ENCODE data around the gene SETMAR.
"Not testable (repeated sequence)": the region's sequence is repeated elsewhere in the genome, so short reads cannot be mapped to it uniquely, and the experiment has no call there.

Gene SETMAR

GRCh38 chr3:4323246-4324027 is 20.3 kb downstream of the SETMAR start:
- in situ Hi-C loops (cut with HindIII; ENCODE audit: low sequenced_read_pairs) = no loop called here
- TF ChIP-seq, protein P1, sequence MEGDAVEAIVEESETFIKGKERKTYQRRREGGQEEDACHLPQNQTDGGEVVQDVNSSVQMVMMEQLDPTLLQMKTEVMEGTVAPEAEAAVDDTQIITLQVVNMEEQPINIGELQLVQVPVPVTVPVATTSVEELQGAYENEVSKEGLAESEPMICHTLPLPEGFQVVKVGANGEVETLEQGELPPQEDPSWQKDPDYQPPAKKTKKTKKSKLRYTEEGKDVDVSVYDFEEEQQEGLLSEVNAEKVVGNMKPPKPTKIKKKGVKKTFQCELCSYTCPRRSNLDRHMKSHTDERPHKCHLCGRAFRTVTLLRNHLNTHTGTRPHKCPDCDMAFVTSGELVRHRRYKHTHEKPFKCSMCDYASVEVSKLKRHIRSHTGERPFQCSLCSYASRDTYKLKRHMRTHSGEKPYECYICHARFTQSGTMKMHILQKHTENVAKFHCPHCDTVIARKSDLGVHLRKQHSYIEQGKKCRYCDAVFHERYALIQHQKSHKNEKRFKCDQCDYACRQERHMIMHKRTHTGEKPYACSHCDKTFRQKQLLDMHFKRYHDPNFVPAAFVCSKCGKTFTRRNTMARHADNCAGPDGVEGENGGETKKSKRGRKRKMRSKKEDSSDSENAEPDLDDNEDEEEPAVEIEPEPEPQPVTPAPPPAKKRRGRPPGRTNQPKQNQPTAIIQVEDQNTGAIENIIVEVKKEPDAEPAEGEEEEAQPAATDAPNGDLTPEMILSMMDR (IDR thresholded peaks at IDR 0.05; ENCODE audit: low read depth, low read length) = no peak
- DNase-seq (ENCODE audit: low read depth, low spot score) = no peak
- no peak overlapping the region for H3K4me3 ChIP-seq (ENCODE audit: low read depth, low read length)

- no peak for DNase-seq (ENCODE audit: low read depth, low spot score)
- in situ Hi-C loops (cut with HindIII; ENCODE audit: low sequenced_read_pairs) = no loop called here
- TF ChIP-seq, protein P1 (IDR thresholded peaks at IDR 0.05; ENCODE audit: low read depth, low read length) = no peak
- H3K4me3 ChIP-seq (ENCODE audit: low read depth, low read length) = no peak overlapping the region
These were observed 23.7 kb downstream of the SETMAR start for GRCh38 chr3:4326868-4327267.

DNA sequence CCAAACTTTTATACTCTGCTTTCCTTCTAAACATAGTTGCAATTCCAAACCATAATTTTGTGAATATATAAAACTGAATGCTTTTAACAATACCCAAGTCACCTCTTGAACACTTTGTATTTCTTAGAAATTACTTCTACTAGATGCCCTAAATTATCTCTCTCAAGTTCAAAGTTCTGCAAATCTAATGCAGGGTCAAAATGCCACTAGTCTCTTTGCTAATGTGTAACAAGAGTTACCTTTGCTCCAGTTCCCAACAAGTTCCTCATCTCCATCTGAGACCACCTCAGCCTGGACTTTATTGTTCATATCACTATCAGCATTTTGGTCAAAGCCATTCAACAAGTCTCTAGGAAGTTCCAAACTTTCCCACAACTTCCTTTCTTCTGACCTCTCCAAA is 26.6 kb downstream of the SETMAR start:
- H3K4me3 ChIP-seq (ENCODE audit: low read depth, low read length); DNase-seq (ENCODE audit: low read depth, low spot score); in situ Hi-C loops (cut with HindIII; ENCODE audit: low sequenced_read_pairs): not testable (repeated sequence)

DNA sequence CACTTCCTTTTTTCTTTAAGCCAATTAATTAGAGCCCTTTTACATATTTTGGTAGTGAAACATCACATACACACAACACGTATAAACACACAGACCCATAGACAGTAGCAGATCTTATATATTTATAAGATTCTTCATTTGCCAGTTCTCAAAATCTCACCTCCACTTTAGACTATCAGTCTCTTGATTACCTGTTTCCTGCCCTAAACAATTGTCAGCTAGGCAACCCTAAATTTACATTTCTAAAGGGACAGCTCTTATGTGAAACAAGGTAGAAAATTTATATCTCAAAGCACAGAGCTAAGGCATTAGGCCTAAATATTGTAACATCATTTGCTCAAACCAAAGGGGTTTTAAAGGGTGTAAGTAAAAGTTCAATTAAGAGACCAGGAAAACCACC is 28.9 kb downstream of the SETMAR start:
- no peak for DNase-seq (ENCODE audit: low read depth, low spot score)
- in situ Hi-C loops (cut with HindIII; ENCODE audit: low sequenced_read_pairs) = no loop called here
- H3K4me3 ChIP-seq (ENCODE audit: low read depth, low read length) = no peak overlapping the region
- TF ChIP-seq, protein P1 (IDR thresholded peaks at IDR 0.05; ENCODE audit: low read depth, low read length) = no peak

DNA sequence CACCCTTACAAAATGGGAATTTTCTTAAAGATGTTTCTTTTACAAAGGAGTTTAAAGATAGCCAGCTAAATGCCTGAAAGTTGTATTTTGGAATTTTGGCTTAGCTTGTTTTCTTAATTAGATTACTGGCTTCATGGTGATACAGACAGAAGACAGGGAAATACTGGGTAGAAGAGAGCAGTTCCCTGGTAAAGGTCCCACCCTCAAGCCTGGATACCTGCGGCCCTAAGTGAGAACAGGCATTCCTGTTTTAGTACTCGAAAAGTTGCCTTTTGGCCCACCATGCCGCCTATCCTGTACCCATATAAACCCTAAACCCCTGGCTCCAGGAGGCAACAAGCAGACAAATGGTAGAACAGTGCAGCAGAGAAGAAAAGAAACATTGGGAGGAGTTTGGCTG is 29.4 kb downstream of the SETMAR start:
- no peak overlapping the region for H3K4me3 ChIP-seq (ENCODE audit: low read depth, low read length)
- TF ChIP-seq, protein P1 (IDR thresholded peaks at IDR 0.05; ENCODE audit: low read depth, low read length) = no peak
- no peak for DNase-seq (ENCODE audit: low read depth, low spot score)
- in situ Hi-C loops (cut with HindIII; ENCODE audit: low sequenced_read_pairs) = no loop called here

GRCh38 chr3:4332991-4333390 is 29.8 kb downstream of the SETMAR start:
- in situ Hi-C loops (cut with HindIII; ENCODE audit: low sequenced_read_pairs) = no loop called here
- H3K4me3 ChIP-seq (ENCODE audit: low read depth, low read length) = no peak overlapping the region
- TF ChIP-seq, protein P1 (IDR thresholded peaks at IDR 0.05; ENCODE audit: low read depth, low read length) = no peak
- DNase-seq (ENCODE audit: low read depth, low spot score) = no peak

GRCh38 chr3:4334548-4334947 is 31.4 kb downstream of the SETMAR start:
- TF ChIP-seq, protein P1 (IDR thresholded peaks at IDR 0.05; ENCODE audit: low read depth, low read length) = peak; percentile 17
- DNase-seq (ENCODE audit: low read depth, low spot score) = no peak
- in situ Hi-C loops (cut with HindIII; ENCODE audit: low sequenced_read_pairs) = no loop called here
- H3K4me3 ChIP-seq (ENCODE audit: low read depth, low read length) = no peak overlapping the region
